ENCODE measurements around the gene FBXL20. TPM values are rescaled to one million over a fixed set of nuclear protein-coding genes. Genes with fewer than 3 reads are reported as not detected.
A peak's percentile ranks its signal among the peaks of the same experiment; 100 is the strongest.
"Not testable (repeated sequence)": the region's sequence is repeated elsewhere in the genome, so short reads cannot be mapped to it uniquely, and the experiment has no call there.

The FBXL20 gene
- total and polyA plus RNA-seq, 9 of the 15 experiments (the other 6 are each of a cell fraction or from before 2014, with no cell fraction given): 1.8 to 15.1 (median 5.6) TPM

- TF ChIP-seq ZNF592 (IDR thresholded peaks at IDR 0.05) (peak; percentile 100), PYGO2 (tag; IDR thresholded peaks at IDR 0.05) (peak; percentile 76), ZNF445 (CRISPR knock-in tag; IDR thresholded peaks at IDR 0.05; ENCODE audit: low read depth) (peak; percentile 58; the same call in 1 of the 2 replicates), ZBTB9 (CRISPR knock-in tag; IDR thresholded peaks at IDR 0.05) (peak; percentile 91), ZNF140 (CRISPR knock-in tag; IDR thresholded peaks at IDR 0.05) (0 out of 2 replicates have a peak, but pooled peaks have one; percentile 72), MYC (CRISPR knock-in tag; IDR thresholded peaks at IDR 0.05; ENCODE audit: borderline replicate concordance, low read depth) (peak; percentile 79; the same call in 1 of the 2 replicates), ZNF398 (CRISPR knock-in tag; IDR thresholded peaks at IDR 0.05) (peak; percentile 76; the same call in 1 of the 2 replicates), STAT5B (CRISPR knock-in tag; IDR thresholded peaks at IDR 0.05) (peak; percentile 65; the same call in 1 of the 2 replicates), ZNF134 (CRISPR knock-in tag; conservative IDR thresholded peaks at IDR 0.05) (0 out of 2 replicates have a peak, but pooled peaks have one; percentile 53), ZNF23 (CRISPR knock-in tag; IDR thresholded peaks at IDR 0.05) (peak; percentile 77; the same call in 1 of the 2 replicates), ATF3 (IDR thresholded peaks at IDR 0.05) (peak; percentile 26; the same call in 1 of the 2 replicates), ZNF395 (CRISPR knock-in tag; IDR thresholded peaks at IDR 0.05) (peak; percentile 75; the same call in 1 of the 2 replicates), DACH1 (IDR thresholded peaks at IDR 0.05; ENCODE audit: partially characterized antibody) (peak; percentile 37), ZBTB17 (CRISPR knock-in tag; IDR thresholded peaks at IDR 0.05) (peak; percentile 93), POLR2H (tag; IDR thresholded peaks at IDR 0.05; ENCODE audit: low read depth) (peak; percentile 59; the same call in 1 of the 2 replicates)
- not testable (repeated sequence) for TF ChIP-seq MYC (IDR thresholded peaks at IDR 0.05; ENCODE audit: low read depth, low read length); ATF3 (CRISPR knock-in tag; conservative IDR thresholded peaks at IDR 0.05)
Observed at GRCh38 chr17:39334008-39334744, 67.2 kb downstream of the FBXL20 start (continued).
